ENCODE data around the gene PLD6.

DNA sequence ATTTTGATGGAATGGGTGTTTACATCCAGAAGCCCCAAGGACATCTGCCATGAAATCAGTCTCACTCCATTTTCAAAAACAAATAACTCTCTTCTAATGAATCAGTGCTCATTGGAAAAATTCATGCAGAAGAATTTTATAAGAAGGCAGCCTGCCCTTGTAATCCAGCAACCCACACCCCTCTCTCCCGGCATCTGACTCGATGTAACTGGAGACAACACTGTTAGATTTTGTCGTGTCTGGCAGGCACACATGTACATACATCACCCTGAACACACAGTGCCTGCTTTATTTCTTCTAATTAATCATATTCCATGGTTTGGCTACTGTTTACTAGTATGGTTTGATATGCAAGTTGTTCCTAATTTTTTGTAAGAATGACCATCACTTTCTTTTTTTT lies 11.9 kb upstream of the PLD6 start:
- TF ChIP-seq ZNF274 (IDR thresholded peaks at IDR 0.05; ENCODE audit: low read depth, low read length) (no peak), YY1 (IDR thresholded peaks at IDR 0.05; ENCODE audit: insufficient read depth, insufficient read length) (no peak), SUZ12 (IDR thresholded peaks at IDR 0.05; ENCODE audit: extremely low read depth, insufficient read depth, insufficient read length) (no peak)

All from NT2/D1 (cell line).